K562 (cell line): ENCODE measurements around the gene FAM180B. TPM values are rescaled to one million over a fixed set of nuclear protein-coding genes. Genes with fewer than 3 reads are reported as not detected.

Experiments used
- ATAC-seq: fragments of 200-7000 bp; cut with Tn5 transposase; 3 replicates; pipeline ENCODE4 v1.9.1; 2020; ENCODE audit warnings: moderate library complexity
- BruUV-seq: library from RNA; stranded (reverse); fragments of 400-500 nt; replicated peaks from 2 replicates; lab custom pipeline; 2021; lab: Mats Ljungman, UMichigan
- CTCF ChIA-PET: fragments of 300-600 bp; formaldehyde crosslinking; extraction: SDS; loops from one replicate; lab custom pipeline; 2021; ENCODE audit warnings: low intra/inter-chr PET ratio; lab: Yijun Ruan, JAX
- POLR2A ChIA-PET: fragments of 300-600, 350-650 bp; sonication (Branson Sonifier 250); formaldehyde crosslinking; extraction: SDS; loops from one replicate; lab custom pipeline; 2021; ENCODE audit warnings: antibody characterized with exemption, inconsistent platforms; lab: Yijun Ruan, JAX
- DNase-seq, 4 experiments: peaks; one replicate each; pipeline versions ENCODE4 v3.0.0 to v3.0.0-alpha.2; 2011 to 2018; ENCODE audit warnings: low spot score in 3 of 4, mixed read lengths in 3 of 4; ENCODE audit errors: extremely low read depth in 1 of 4
- FAIRE-seq: peaks from 2 replicates; lab custom pipeline; 2011; peaks lifted over from hg19 to GRCh38; lab: Jason Lieb, UNC
- H2AFZ ChIP-seq: 2 replicates; pipeline ENCODE4 v1.6.0; 2011; ENCODE audit warnings: low read depth, low read length, control low read depth, inconsistent platforms
- H3K27ac ChIP-seq: fragments of 200-600 bp; 3 replicates; pipeline ENCODE4 v1.8.0; 2011; ENCODE audit warnings: low read depth, mild to moderate bottlenecking, control low read depth, inconsistent platforms, low read length, moderate library complexity, mixed read lengths; ENCODE audit errors: extremely low read depth
- H3K27me3 ChIP-seq, 2 experiments: fragments of 300-600 bp in 1 of 2; 2 replicates in 1 of 2; 3 replicates in 1 of 2; pipeline versions ENCODE4 v1.6.0 to v1.8.0; 2011; ENCODE audit warnings: inconsistent platforms in 2 of 2, low read length in 2 of 2, mild to moderate bottlenecking in 1 of 2, mixed read lengths in 1 of 2, moderate library complexity in 1 of 2; ENCODE audit not compliant: control insufficient read depth in 2 of 2, insufficient read depth in 2 of 2
- H3K36me3 ChIP-seq: fragments of 300-600 bp; 3 replicates; pipeline ENCODE4 v1.8.0; 2011; ENCODE audit warnings: mild to moderate bottlenecking, low read length, inconsistent platforms; ENCODE audit not compliant: control insufficient read depth, insufficient read depth
- H3K4me1 ChIP-seq, 2 experiments: fragments of 200-600 bp in 1 of 2; replicated peaks in 1 of 2; 2 replicates in 1 of 2; 3 replicates in 1 of 2; pipeline versions ENCODE4 v1.5.1 to v1.8.0; 2011; ENCODE audit warnings: inconsistent platforms in 2 of 2, low read length in 2 of 2, mild to moderate bottlenecking in 1 of 2, mixed read lengths in 1 of 2, moderate library complexity in 1 of 2; ENCODE audit not compliant: control insufficient read depth in 2 of 2, insufficient read depth in 2 of 2
- H3K4me2 ChIP-seq: 2 replicates; pipeline ENCODE4 v1.6.1; 2011; ENCODE audit warnings: low read length, control low read depth, inconsistent platforms, mixed read lengths; ENCODE audit not compliant: insufficient read depth
- H3K4me3 ChIP-seq: fragments of 200-600 bp; sonication (generic), shearing (Covaris generic); 2 replicates; pipeline ENCODE4 v1.5.1; 2016; ENCODE audit warnings: control low read depth, inconsistent platforms
- H3K79me2 ChIP-seq: fragments of 200-600 bp; 3 replicates; pipeline ENCODE4 v1.8.0; 2011; ENCODE audit warnings: low read length, inconsistent platforms; ENCODE audit not compliant: control insufficient read depth, insufficient read depth
- H3K9ac ChIP-seq, 2 experiments: 2 replicates each; pipeline versions ENCODE4 v1.6.0 to v1.6.1; 2011; ENCODE audit warnings: low read depth in 2 of 2, low read length in 2 of 2, control low read depth in 1 of 2, inconsistent platforms in 1 of 2, mild to moderate bottlenecking in 1 of 2, mixed read lengths in 1 of 2; ENCODE audit not compliant: insufficient read depth in 1 of 2
- H3K9me1 ChIP-seq: one replicate; pipeline ENCODE4 v1.6.0; 2011; ENCODE audit warnings: inconsistent platforms, mild to moderate bottlenecking, low read length, moderate library complexity; ENCODE audit not compliant: control insufficient read depth, insufficient read depth
- H3K9me3 ChIP-seq: replicated peaks from 2 replicates; pipeline ENCODE4 v1.5.1; 2011; ENCODE audit warnings: low read depth, low read length, inconsistent platforms; ENCODE audit not compliant: control insufficient read depth, insufficient read depth
- H4K20me1 ChIP-seq: replicated peaks from 2 replicates; pipeline ENCODE4 v1.6.1; 2011; ENCODE audit warnings: low read length, inconsistent platforms, mixed read lengths; ENCODE audit not compliant: control insufficient read depth, insufficient read depth
- DACH1 ChIP-seq: fragments of 450-650 bp; IDR thresholded peaks from 2 replicates; pipeline ENCODE4 v1.6.1; 2018; ENCODE audit not compliant: partially characterized antibody
- FOXJ2 ChIP-seq: fragments of 200-800 bp; sonication (Bioruptor generic); IDR thresholded peaks from 2 replicates; pipeline ENCODE4 v1.6.1; 2016; ENCODE audit warnings: missing genetic modification characterization, missing compliant biosample characterization
- HMG20A ChIP-seq: fragments of 450-650 bp; formaldehyde crosslinking; conservative IDR thresholded peaks from 2 replicates; pipeline ENCODE4 v1.4.0; 2020; ENCODE audit warnings: mild to moderate bottlenecking, mixed read lengths
- NCOR1 ChIP-seq: fragments of 450-650 bp; IDR thresholded peaks from 2 replicates; pipeline ENCODE4 v1.6.1; 2016; ENCODE audit warnings: mild to moderate bottlenecking, moderate library complexity
- ZC3H11A ChIP-seq: IDR thresholded peaks from 2 replicates; pipeline ENCODE4 v1.6.1; 2012; ENCODE audit warnings: low read depth, low read length, improper control_type of control experiment
- ZNF12 ChIP-seq: sonication (generic); formaldehyde crosslinking; IDR thresholded peaks from 2 replicates; pipeline ENCODE4 v1.4.0; 2020; ENCODE audit warnings: mild to moderate bottlenecking, missing genetic modification reagents
- ZNF224 ChIP-seq: sonication (generic); formaldehyde crosslinking; IDR thresholded peaks from 2 replicates; pipeline ENCODE4 v1.8.0; 2022; ENCODE audit warnings: mild to moderate bottlenecking, missing genetic modification reagents
- ZNF232 ChIP-seq: sonication (generic); formaldehyde crosslinking; IDR thresholded peaks from 2 replicates; pipeline ENCODE4 v1.8.0; 2022; ENCODE audit warnings: mild to moderate bottlenecking, missing genetic modification reagents
- ZNF384 ChIP-seq: IDR thresholded peaks from 2 replicates; pipeline ENCODE4 v1.6.1; 2012; ENCODE audit warnings: low read depth, low read length, improper control_type of control experiment
- ZNF431 ChIP-seq: sonication (generic); formaldehyde crosslinking; IDR thresholded peaks from 2 replicates; pipeline ENCODE4 v1.8.0; 2022; ENCODE audit warnings: mild to moderate bottlenecking, missing genetic modification reagents
- ZNF518B ChIP-seq: fragments of 250-450 bp; sonication (Bioruptor Pico); IDR thresholded peaks from 2 replicates; pipeline ENCODE4 v1.5.0; 2021; ENCODE audit warnings: mild to moderate bottlenecking, moderate library complexity
- WGBS: fragments of 100-300 bp; shearing (Covaris generic); methylation state at CpG from one replicate; pipeline ENCODE4 v1.1.6; 2016; ENCODE audit warnings: low coverage, mixed read lengths; ENCODE audit not compliant: insufficient coverage; ENCODE audit errors: missing lambda C conversion rate; 5-methylcytosine and 5-hydroxymethylcytosine counted together
- in situ Hi-C: fragments of 300-500 bp; cut with MboI; formaldehyde crosslinking; loops from 4 replicates; pipeline ENCODE4 v1.15.0; 2018; ENCODE audit warnings: inconsistent platforms, mixed read lengths
- intact Hi-C: fragments of 100-400 bp; cut with micrococcal nuclease; formaldehyde crosslinking; loops from 2 replicates; pipeline ENCODE4 v1.14.2; 2022
- polyA plus RNA-seq, 8 experiments: library from polyadenylated mRNA; depleted of rRNA in 4 of 8; stranded (reverse) in 5 of 8; unstranded in 3 of 8; fragments of >200 nt; fragmentation: Nextera tagmentation in 2 of 8; fragmentation: Illumina TruSeq in 1 of 8; extraction: Ambion mirVana in 2 of 8; extraction: Trizol in 1 of 8; gene quantifications; 2 replicates each; pipeline versions ENCODE4 v1.2.1 to v1.2.3, GENCODE V29; 2011 to 2014; ENCODE audit warnings: inconsistent platforms in 1 of 8, missing spikeins in 1 of 8
- total RNA-seq, 7 experiments: library from RNA; depleted of rRNA in 6 of 7; stranded (reverse); fragments of >200 nt in 6 of 7; fragmentation: Illumina TruSeq in 2 of 7; extraction: Trizol in 2 of 7; gene quantifications; 2 replicates each; pipeline versions ENCODE4 v1.2.1 to v1.2.3, GENCODE V29; 2011 to 2021; ENCODE audit warnings: low replicate concordance in 1 of 7
- TF ChIP-seq, protein P1 (sequence below), 2 experiments: IDR thresholded peaks; 2 replicates each; pipeline ENCODE4 v1.6.1; 2011; ENCODE audit warnings: borderline replicate concordance in 1 of 2, control low read depth in 1 of 2, low read depth in 1 of 2, low read length in 1 of 2, mild to moderate bottlenecking in 1 of 2, mixed read lengths in 1 of 2, moderate library complexity in 1 of 2; ENCODE audit not compliant: insufficient read depth in 1 of 2, insufficient read length in 1 of 2, poor library complexity in 1 of 2, severe bottlenecking in 1 of 2; ENCODE audit errors: extremely low read depth in 1 of 2

FAM180B gene
- total and polyA plus RNA-seq, 9 of the 15 experiments (the other 6 are each of a cell fraction or from before 2014, with no cell fraction given), result 0.05 to 0.14 TPM; not detected in 7

- BruUV-seq, result no TSS peak
- Histone ChIP-seq H3K9ac (no peak overlapping the region), H3K4me3 (no peak overlapping the region), H3K27me3 (no peaks in the 10 kb centered on the region), H3K79me2 (peaks cover 97% of the 10 kb centered on the region), H3K27ac (no peak overlapping the region), H3K9me1 (no peaks in the 10 kb centered on the region), H3K9me3 (no peaks in the 10 kb centered on the region), H3K36me3 (peaks cover 23% of the 10 kb centered on the region; the same call in 2 of the 3 replicates), H2AFZ (no peak overlapping the region), H3K4me1 (peaks cover 0 to 7% of the 10 kb centered on the region in 2 experiments; a peak in 2 of 5 replicates), H3K4me2 (no peak overlapping the region), H4K20me1 (peaks cover 38% of the 10 kb centered on the region; the same call in 1 of the 2 replicates)
- DNase-seq, result no peak
- CTCF ChIA-PET, result no interaction called here
- 97% methylated on average over 2 of the region's 2 CpGs for WGBS
- TF ChIP-seq FOXJ2 (no peak), ZC3H11A (no peak)
- TF ChIP-seq, protein P1, sequence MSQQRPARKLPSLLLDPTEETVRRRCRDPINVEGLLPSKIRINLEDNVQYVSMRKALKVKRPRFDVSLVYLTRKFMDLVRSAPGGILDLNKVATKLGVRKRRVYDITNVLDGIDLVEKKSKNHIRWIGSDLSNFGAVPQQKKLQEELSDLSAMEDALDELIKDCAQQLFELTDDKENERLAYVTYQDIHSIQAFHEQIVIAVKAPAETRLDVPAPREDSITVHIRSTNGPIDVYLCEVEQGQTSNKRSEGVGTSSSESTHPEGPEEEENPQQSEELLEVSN (IDR thresholded peaks at IDR 0.05; ENCODE audit: borderline replicate concordance in 1 of 2, extremely low read depth in 1 of 2, insufficient read depth in 1 of 2, insufficient read length in 1 of 2, low read depth in 1 of 2, low read length in 1 of 2, poor library complexity in 1 of 2, severe bottlenecking in 1 of 2), result no peak
- intact Hi-C loops, result no loop called here
- no peak for ATAC-seq
- no peak for FAIRE-seq
- in situ Hi-C loops, result no loop called here
- POLR2A ChIA-PET, result interaction anchor here (1.3 to 4.8 kb wide), 5 partner anchors 9 to 25 kb away, joined by 3 to 28 read pairs (median 10); partner anchors contain the start of gene CELF1
Observed at GRCh38 chr11:47541070-47541469, 45.4 kb upstream of the FAM180B start.

GRCh38 chr11:47545298-47545697, 41.2 kb upstream of the FAM180B start:
- in situ Hi-C loops (no loop called here), intact Hi-C loops (no loop called here)
- BruUV-seq, result no TSS peak
- no peaks in the 10 kb centered on the region for H3K9me1 ChIP-seq
- no peak overlapping the region for H3K27ac ChIP-seq
- H3K36me3 ChIP-seq, result peaks cover 24% of the 10 kb centered on the region
- H4K20me1 ChIP-seq, result peaks cover 30% of the 10 kb centered on the region; the same call in 1 of the 2 replicates
- no peak overlapping the region for H3K4me2 ChIP-seq
- H2AFZ ChIP-seq, result no peak overlapping the region
- ChIA-PET CTCF (no interaction called here), POLR2A (no interaction called here)
- no peak overlapping the region for H3K9ac ChIP-seq
- no peak for ATAC-seq
- WGBS, result 93% methylated on average over 6 of the region's 6 CpGs
- no peaks in the 10 kb centered on the region for H3K9me3 ChIP-seq
- FAIRE-seq, result no peak
- peaks cover 98% of the 10 kb centered on the region for H3K79me2 ChIP-seq
- peaks cover 0 to 8% of the 10 kb centered on the region in 2 experiments; a peak in 3 of 5 replicates for H3K4me1 ChIP-seq
- no peaks in the 10 kb centered on the region for H3K27me3 ChIP-seq
- no peak for DNase-seq
- H3K4me3 ChIP-seq, result no peak overlapping the region
- peak; percentile 80; the same call in 1 of the 2 replicates for TF ChIP-seq ZNF224 (CRISPR knock-in tag)
- no peak for TF ChIP-seq NCOR1
- no peak for TF ChIP-seq HMG20A
- TF ChIP-seq ZNF384, result no peak
- peak; percentile 94 for TF ChIP-seq DACH1
- TF ChIP-seq ZNF518B, result no peak
- no peak for TF ChIP-seq ZNF12 (CRISPR knock-in tag)
- peak; percentile 87; the same call in 1 of the 2 replicates for TF ChIP-seq ZNF232
- peak; percentile 53; the same call in 1 of the 2 replicates for TF ChIP-seq ZNF431 (CRISPR knock-in tag)
